Testis (tissue), 2 donors: ENCODE data around the gene BAG5.

ENCODE experiments used
- POLR2A ChIP-seq: fragments of 450-650 bp; IDR thresholded peaks from one replicate; pipeline ENCODE4 v1.6.1; 2017; ENCODE audit warnings: antibody characterized with exemption, mild to moderate bottlenecking, moderate library complexity
- TF ChIP-seq, protein P1 (sequence below), 3 experiments: fragments of 450-650 bp in 2 of 3; fragments of 200-600 bp in 1 of 3; sonication (generic) in 1 of 3; IDR thresholded peaks; one replicate each; pipeline ENCODE4 v1.5.1; 2016 to 2019; ENCODE audit warnings: antibody characterized with exemption in 3 of 3, mild to moderate bottlenecking in 2 of 3, moderate library complexity in 1 of 3

DNA sequence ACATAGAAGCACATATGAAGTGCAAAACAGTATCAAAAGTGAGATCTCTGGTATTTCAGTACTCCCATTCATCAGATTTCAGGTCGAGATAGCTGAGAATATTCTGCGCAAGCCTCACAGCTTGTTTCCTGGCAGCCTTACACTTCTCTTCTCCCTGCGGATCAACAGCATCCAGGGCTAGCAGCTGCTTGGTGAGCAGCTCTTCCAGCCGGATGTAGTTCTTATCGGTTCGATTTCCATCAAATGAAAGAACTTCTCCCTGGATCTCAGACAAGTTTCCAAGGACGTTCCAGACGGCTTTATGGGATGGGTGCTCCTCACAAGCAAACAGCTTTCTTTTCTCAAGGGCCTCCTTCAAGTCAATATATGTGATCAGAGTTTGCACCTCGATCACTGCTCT lies 2.7 kb downstream of the BAG5 start:
- TF ChIP-seq POLR2A = no peak
- TF ChIP-seq, protein P1, sequence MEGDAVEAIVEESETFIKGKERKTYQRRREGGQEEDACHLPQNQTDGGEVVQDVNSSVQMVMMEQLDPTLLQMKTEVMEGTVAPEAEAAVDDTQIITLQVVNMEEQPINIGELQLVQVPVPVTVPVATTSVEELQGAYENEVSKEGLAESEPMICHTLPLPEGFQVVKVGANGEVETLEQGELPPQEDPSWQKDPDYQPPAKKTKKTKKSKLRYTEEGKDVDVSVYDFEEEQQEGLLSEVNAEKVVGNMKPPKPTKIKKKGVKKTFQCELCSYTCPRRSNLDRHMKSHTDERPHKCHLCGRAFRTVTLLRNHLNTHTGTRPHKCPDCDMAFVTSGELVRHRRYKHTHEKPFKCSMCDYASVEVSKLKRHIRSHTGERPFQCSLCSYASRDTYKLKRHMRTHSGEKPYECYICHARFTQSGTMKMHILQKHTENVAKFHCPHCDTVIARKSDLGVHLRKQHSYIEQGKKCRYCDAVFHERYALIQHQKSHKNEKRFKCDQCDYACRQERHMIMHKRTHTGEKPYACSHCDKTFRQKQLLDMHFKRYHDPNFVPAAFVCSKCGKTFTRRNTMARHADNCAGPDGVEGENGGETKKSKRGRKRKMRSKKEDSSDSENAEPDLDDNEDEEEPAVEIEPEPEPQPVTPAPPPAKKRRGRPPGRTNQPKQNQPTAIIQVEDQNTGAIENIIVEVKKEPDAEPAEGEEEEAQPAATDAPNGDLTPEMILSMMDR (IDR thresholded peaks at IDR 0.05) = no peak
